Transverse colon (tissue), 4 donors: Measurements from ENCODE around the gene LRRC46. TPM values are rescaled to one million over a fixed set of nuclear protein-coding genes. Genes with fewer than 3 reads are reported as not detected.

Experiments
- DNase-seq: peaks from one replicate; pipeline ENCODE4 v3.0.0-alpha.2; 2019
- H3K27ac ChIP-seq, 4 donors: fragments of 200-600 bp; sonication (generic); 2 replicates each; pipeline ENCODE4 v1.5.1; 2016 to 2018; ENCODE audit warnings: inconsistent platforms in 4 of 4
- H3K27me3 ChIP-seq: fragments of 200-600 bp; sonication (generic); 2 replicates; pipeline ENCODE4 v1.5.1; 2017; ENCODE audit warnings: inconsistent platforms
- H3K36me3 ChIP-seq, 4 donors: fragments of 200-600 bp; sonication (generic); 2 replicates each; pipeline ENCODE4 v1.5.1; 2017 to 2019; ENCODE audit warnings: inconsistent platforms in 4 of 4
- H3K4me1 ChIP-seq, 4 donors: fragments of 200-600 bp; sonication (generic); 2 replicates each; pipeline ENCODE4 v1.5.1; 2017 to 2020; ENCODE audit warnings: inconsistent platforms in 4 of 4
- H3K4me3 ChIP-seq, 4 donors: fragments of 200-600 bp; sonication (generic); 1 replicate in 1 of 4; 2 replicates in 3 of 4; pipeline versions ENCODE4 v1.5.1 to v1.6.1; 2017 to 2019; ENCODE audit warnings: inconsistent platforms in 4 of 4
- H3K9me3 ChIP-seq, 2 donors: fragments of 200-600 bp; sonication (generic); 2 replicates each; pipeline ENCODE4 v1.5.1; 2017 to 2019; ENCODE audit warnings: inconsistent platforms in 2 of 2
- EP300 ChIP-seq: sonication (generic); formaldehyde crosslinking; IDR thresholded peaks from one replicate; pipeline ENCODE4 v1.6.1; 2017; ENCODE audit warnings: antibody characterized with exemption, low read depth
- POLR2A ChIP-seq: fragments of 450-650 bp; IDR thresholded peaks from one replicate; pipeline ENCODE4 v1.6.1; 2016; ENCODE audit warnings: antibody characterized with exemption, mild to moderate bottlenecking, moderate library complexity
- POLR2AphosphoS5 ChIP-seq, 3 donors: sonication (generic); formaldehyde crosslinking; IDR thresholded peaks; one replicate each; pipeline ENCODE4 v1.6.1; 2016; ENCODE audit warnings: antibody characterized with exemption in 3 of 3
- WGBS, 2 donors: methylation state at CpG; one replicate each; pipeline ENCODE4 v1.1.5; 2018; ENCODE audit warnings: low coverage in 1 of 2; 5-methylcytosine and 5-hydroxymethylcytosine counted together
- in situ Hi-C, 4 donors: fragments of 200-750 bp; cut with MboI; loops; one replicate each; pipeline versions ENCODE4 v1.15.0 to v1.15.1; 2017; ENCODE audit warnings: low sequenced_read_pairs in 3 of 4, low pct_ligation_motif_present in 1 of 4, low pct_unique_long_range_greater_than_20kb in 1 of 4
- intact Hi-C: fragments of 100-400 bp; cut with DNase I; formaldehyde crosslinking; loops from one replicate; pipeline ENCODE4 v1.15.1; 2023; ENCODE audit warnings: low total_unique reads
- total RNA-seq, 4 donors: library from RNA; depleted of rRNA; stranded (reverse); fragments of >200 nt; gene quantifications; one replicate each; pipeline ENCODE4 v1.1.0, GENCODE V29; 2016
- TF ChIP-seq, protein P1 (sequence below), 5 experiments: fragments of 200-600 bp in 3 of 5; fragments of 450-650 bp in 2 of 5; sonication (generic) in 3 of 5; IDR thresholded peaks; 1 replicate in 2 of 5; 2 replicates in 3 of 5; pipeline ENCODE4 v1.5.1; 2016 to 2017; ENCODE audit warnings: antibody characterized with exemption in 5 of 5, inconsistent platforms in 3 of 5, mild to moderate bottlenecking in 2 of 5, moderate library complexity in 1 of 5

The LRRC46 gene
- total RNA-seq, 4 donors from 2014 or later, result 0.48 to 0.80 TPM; not detected in 2

DNA sequence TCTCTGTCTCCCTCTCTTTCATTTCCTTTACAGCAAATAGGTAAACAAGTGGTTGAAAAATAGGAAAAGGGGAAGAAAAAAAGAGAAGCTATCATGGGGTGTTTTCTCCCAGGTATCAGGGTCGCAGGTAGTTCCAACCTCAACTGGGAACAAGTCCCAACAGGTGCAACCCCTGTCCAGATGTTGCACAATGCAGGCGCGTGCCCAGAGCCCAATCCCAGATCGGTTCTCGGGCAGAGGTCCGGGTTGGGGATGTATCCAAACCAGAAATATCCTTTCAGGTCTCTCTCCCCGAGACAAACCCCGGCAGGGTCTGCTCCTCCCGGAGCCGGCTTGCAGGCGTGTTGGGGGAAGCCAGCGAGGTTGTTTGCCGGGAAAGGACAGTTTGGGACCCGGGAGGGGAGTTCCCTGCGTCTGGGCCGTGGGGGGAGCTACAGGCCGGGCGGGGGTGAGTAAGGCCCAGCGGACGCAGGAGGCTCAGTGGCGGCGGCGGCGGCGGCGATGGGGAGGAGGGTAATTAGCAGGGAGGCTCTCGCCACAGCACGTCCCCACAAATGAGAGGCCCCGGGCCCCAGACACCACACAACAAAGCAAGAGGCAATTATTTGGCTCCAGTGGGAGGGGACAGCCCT is 40.7 kb downstream of the LRRC46 start:
- peaks cover 66% of the 10 kb centered on the region for H3K27me3 ChIP-seq
- no peak for DNase-seq
- H3K4me1 ChIP-seq, result no peaks in the 10 kb centered on the region
- in situ Hi-C loops, result no loop called here
- no peak overlapping the region for H3K27ac ChIP-seq
- no peaks in the 10 kb centered on the region for H3K9me3 ChIP-seq
- intact Hi-C loops, result no loop called here
- no peaks in the 10 kb centered on the region for H3K36me3 ChIP-seq
- WGBS, 2 donors, result 62% methylated on average over 22 of the region's 29 CpGs; no CpG with 5 or more reads in 1 of the 2 donors
- TF ChIP-seq POLR2AphosphoS5 (IDR thresholded peaks at IDR 0.05) (no peak), POLR2A (no peak), EP300 (no peak)
- TF ChIP-seq, protein P1, sequence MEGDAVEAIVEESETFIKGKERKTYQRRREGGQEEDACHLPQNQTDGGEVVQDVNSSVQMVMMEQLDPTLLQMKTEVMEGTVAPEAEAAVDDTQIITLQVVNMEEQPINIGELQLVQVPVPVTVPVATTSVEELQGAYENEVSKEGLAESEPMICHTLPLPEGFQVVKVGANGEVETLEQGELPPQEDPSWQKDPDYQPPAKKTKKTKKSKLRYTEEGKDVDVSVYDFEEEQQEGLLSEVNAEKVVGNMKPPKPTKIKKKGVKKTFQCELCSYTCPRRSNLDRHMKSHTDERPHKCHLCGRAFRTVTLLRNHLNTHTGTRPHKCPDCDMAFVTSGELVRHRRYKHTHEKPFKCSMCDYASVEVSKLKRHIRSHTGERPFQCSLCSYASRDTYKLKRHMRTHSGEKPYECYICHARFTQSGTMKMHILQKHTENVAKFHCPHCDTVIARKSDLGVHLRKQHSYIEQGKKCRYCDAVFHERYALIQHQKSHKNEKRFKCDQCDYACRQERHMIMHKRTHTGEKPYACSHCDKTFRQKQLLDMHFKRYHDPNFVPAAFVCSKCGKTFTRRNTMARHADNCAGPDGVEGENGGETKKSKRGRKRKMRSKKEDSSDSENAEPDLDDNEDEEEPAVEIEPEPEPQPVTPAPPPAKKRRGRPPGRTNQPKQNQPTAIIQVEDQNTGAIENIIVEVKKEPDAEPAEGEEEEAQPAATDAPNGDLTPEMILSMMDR (IDR thresholded peaks at IDR 0.05), result no peak
- no peak overlapping the region for H3K4me3 ChIP-seq

- 65 to 80% methylated on average over 2 to 9 of the region's 15 CpGs for WGBS, 2 donors
- intact Hi-C loops (no loop called here), in situ Hi-C loops (no loop called here)
- no peak overlapping the region for H3K4me3 ChIP-seq
- H3K4me1 ChIP-seq, result no peaks in the 10 kb centered on the region
- DNase-seq, result no peak
- no peaks in the 10 kb centered on the region for H3K9me3 ChIP-seq
- H3K36me3 ChIP-seq, result no peaks in the 10 kb centered on the region
- TF ChIP-seq, protein P1 (IDR thresholded peaks at IDR 0.05), result no peak
- TF ChIP-seq EP300, result no peak
- no peak for TF ChIP-seq POLR2AphosphoS5 (IDR thresholded peaks at IDR 0.05)
- TF ChIP-seq POLR2A, result no peak
- no peak overlapping the region for H3K27ac ChIP-seq
- peaks cover 71% of the 10 kb centered on the region for H3K27me3 ChIP-seq
Measured at GRCh38 chr17:47872651-47873161, 41.2 kb downstream of the LRRC46 start.

- H3K27ac ChIP-seq, result no peak overlapping the region
- no peaks in the 10 kb centered on the region for H3K9me3 ChIP-seq
- WGBS, 2 donors, result 79 to 100% methylated on average over 1 to 4 of the region's 4 CpGs
- H3K27me3 ChIP-seq, result peaks cover 72% of the 10 kb centered on the region
- H3K4me1 ChIP-seq, result no peaks in the 10 kb centered on the region
- H3K36me3 ChIP-seq, result no peaks in the 10 kb centered on the region
- DNase-seq, result no peak
- TF ChIP-seq POLR2A (no peak), EP300 (no peak), POLR2AphosphoS5 (IDR thresholded peaks at IDR 0.05) (no peak)
- TF ChIP-seq, protein P1 (IDR thresholded peaks at IDR 0.05), result no peak
- in situ Hi-C loops, result no loop called here
- no peak overlapping the region for H3K4me3 ChIP-seq
- intact Hi-C loops, result no loop called here
Measured at GRCh38 chr17:47873200-47874090, 42.0 kb downstream of the LRRC46 start.
